Measurements from ENCODE around the gene LRRTM4. TPM values are rescaled to one million over a fixed set of nuclear protein-coding genes. Genes with fewer than 3 reads are reported as not detected.

LRRTM4 gene
- total RNA-seq, 1 experiment from 2014 or later, result not detected

DNA sequence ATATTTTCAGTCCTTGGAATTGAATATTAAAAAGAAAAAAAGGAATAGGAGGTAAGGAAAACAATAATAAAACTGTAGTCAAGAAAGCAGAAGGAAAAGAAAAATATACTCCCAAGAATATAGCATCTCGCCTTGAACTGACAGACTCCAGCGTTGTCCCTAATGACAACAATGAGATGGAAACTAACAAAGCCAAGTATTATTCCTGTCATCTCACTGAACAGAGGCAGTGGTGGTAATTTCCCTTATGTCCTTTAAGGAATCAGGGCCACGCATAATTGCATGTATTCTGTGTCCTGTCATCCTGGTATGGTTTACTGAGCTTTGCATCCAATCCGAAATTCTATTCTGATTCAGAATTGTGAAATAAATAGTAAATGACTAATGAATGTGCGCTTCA lies 158.9 kb downstream of the LRRTM4 start:
- TF ChIP-seq, protein P1, sequence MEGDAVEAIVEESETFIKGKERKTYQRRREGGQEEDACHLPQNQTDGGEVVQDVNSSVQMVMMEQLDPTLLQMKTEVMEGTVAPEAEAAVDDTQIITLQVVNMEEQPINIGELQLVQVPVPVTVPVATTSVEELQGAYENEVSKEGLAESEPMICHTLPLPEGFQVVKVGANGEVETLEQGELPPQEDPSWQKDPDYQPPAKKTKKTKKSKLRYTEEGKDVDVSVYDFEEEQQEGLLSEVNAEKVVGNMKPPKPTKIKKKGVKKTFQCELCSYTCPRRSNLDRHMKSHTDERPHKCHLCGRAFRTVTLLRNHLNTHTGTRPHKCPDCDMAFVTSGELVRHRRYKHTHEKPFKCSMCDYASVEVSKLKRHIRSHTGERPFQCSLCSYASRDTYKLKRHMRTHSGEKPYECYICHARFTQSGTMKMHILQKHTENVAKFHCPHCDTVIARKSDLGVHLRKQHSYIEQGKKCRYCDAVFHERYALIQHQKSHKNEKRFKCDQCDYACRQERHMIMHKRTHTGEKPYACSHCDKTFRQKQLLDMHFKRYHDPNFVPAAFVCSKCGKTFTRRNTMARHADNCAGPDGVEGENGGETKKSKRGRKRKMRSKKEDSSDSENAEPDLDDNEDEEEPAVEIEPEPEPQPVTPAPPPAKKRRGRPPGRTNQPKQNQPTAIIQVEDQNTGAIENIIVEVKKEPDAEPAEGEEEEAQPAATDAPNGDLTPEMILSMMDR (IDR thresholded peaks at IDR 0.05; ENCODE audit: unreplicated experiment), result no peak
- intact Hi-C loops (cut with micrococcal nuclease), result no loop called here
- H3K4me1 Mint-ChIP-seq (ENCODE audit: insufficient read depth, unreplicated experiment), result no peaks in the 10 kb centered on the region
- no peak overlapping the region for H3K27ac Mint-ChIP-seq (ENCODE audit: low read depth, unreplicated experiment)
- H3K9me3 Mint-ChIP-seq (ENCODE audit: unreplicated experiment), result no peaks in the 10 kb centered on the region
- no peaks in the 10 kb centered on the region for H3K36me3 Mint-ChIP-seq (ENCODE audit: insufficient read depth, unreplicated experiment)
- H3K4me3 Mint-ChIP-seq (ENCODE audit: unreplicated experiment), result no peak overlapping the region
- ChIA-PET CTCF (no interaction called here), POLR2A (no interaction called here)
- no peak for DNase-seq (ENCODE audit: unreplicated experiment)
- no TSS peak for BruUV-seq (replicated peaks)
- peaks cover 50% of the 10 kb centered on the region for H3K27me3 Mint-ChIP-seq (ENCODE audit: insufficient read depth, unreplicated experiment)

- DNase-seq (ENCODE audit: unreplicated experiment), result no peak
- intact Hi-C loops (cut with micrococcal nuclease), result no loop called here
- CTCF ChIA-PET, result no interaction called here
- H3K27ac Mint-ChIP-seq (ENCODE audit: low read depth, unreplicated experiment), result no peak overlapping the region
- H3K4me3 Mint-ChIP-seq (ENCODE audit: unreplicated experiment), result no peak overlapping the region
- no TSS peak for BruUV-seq (replicated peaks)
- H3K27me3 Mint-ChIP-seq (ENCODE audit: insufficient read depth, unreplicated experiment), result no peaks in the 10 kb centered on the region
- POLR2A ChIA-PET, result no interaction called here
- no peaks in the 10 kb centered on the region for H3K36me3 Mint-ChIP-seq (ENCODE audit: insufficient read depth, unreplicated experiment)
- TF ChIP-seq, protein P1 (IDR thresholded peaks at IDR 0.05; ENCODE audit: unreplicated experiment), result no peak
- no peaks in the 10 kb centered on the region for H3K4me1 Mint-ChIP-seq (ENCODE audit: insufficient read depth, unreplicated experiment)
- peaks cover 7% of the 10 kb centered on the region for H3K9me3 Mint-ChIP-seq (ENCODE audit: unreplicated experiment)
These were observed 173.4 kb downstream of the LRRTM4 start for GRCh38 chr2:77348821-77349220.

DNA sequence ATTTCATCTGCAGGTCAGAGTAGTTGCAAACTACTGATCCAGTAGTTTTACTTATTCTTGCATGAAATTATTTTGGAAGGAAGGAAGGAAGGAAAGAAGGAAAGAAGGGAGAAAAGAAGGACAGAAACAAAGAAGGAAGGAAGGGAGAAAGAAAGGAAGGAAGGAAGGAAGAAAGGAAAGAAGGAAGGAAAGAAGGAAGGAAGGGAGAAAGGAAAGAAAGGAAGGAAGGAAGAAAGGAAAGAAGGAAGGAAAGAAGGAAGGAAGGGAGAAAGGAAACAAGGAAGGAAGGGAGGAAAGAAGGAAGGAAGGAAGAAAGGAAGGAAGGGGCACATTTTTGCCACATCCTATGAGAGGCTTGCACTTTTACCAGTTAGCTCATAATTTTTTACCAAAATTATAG lies 186.2 kb downstream of the LRRTM4 start:
- TF ChIP-seq, protein P1 (IDR thresholded peaks at IDR 0.05; ENCODE audit: unreplicated experiment), result no peak
- Mint-ChIP-seq H3K4me1 (ENCODE audit: insufficient read depth, unreplicated experiment) (no peaks in the 10 kb centered on the region), H3K27me3 (ENCODE audit: insufficient read depth, unreplicated experiment) (no peaks in the 10 kb centered on the region), H3K27ac (ENCODE audit: low read depth, unreplicated experiment) (no peak overlapping the region), H3K36me3 (ENCODE audit: insufficient read depth, unreplicated experiment) (no peaks in the 10 kb centered on the region), H3K9me3 (ENCODE audit: unreplicated experiment) (peaks cover 16% of the 10 kb centered on the region), H3K4me3 (ENCODE audit: unreplicated experiment) (no peak overlapping the region)
- intact Hi-C loops (cut with micrococcal nuclease), result no loop called here
- no peak for DNase-seq (ENCODE audit: unreplicated experiment)
- ChIA-PET POLR2A (no interaction called here), CTCF (no interaction called here)
- BruUV-seq (replicated peaks), result no TSS peak

DNA sequence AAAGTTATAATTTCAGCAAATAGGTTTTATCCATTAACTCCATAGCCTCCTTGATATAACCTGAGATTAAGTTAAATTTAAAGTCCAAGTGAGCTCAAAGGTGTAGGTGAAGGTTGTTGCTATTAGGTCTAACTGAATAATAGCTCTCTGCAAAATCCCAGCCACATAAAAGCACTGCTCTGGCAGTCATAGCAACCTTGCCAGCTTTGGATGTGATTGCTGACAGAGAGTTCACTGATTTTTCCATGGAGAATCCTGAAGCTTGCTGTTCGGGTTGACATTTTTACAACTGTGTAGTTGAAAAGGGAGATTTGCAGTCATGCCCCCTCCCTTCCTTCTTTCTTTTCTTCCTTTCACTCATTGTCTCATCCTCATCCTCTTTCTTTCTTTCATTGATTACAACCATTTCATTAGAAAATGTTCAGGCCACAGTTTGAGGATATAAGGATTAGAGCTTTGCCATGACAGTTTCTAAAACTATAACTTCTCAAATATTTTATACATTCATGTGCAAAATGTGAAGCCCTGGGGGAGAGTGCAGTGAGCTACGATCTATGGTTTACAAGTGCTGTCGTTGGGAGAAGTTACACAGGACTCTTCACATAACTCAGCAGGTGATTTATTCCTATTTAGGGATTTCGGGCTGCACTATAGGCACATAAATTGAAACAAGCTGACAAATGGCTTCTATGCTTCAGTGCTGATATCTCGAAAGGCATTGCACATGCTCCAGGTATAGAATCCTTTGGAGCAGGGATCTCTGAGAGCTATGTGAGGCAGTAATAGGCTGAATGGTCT lies 193.8 kb downstream of the LRRTM4 start:
- Mint-ChIP-seq H3K27me3 (ENCODE audit: insufficient read depth, unreplicated experiment) (peaks cover 61% of the 10 kb centered on the region), H3K27ac (ENCODE audit: low read depth, unreplicated experiment) (no peak overlapping the region)

More for the DNA sequence above, 193.8 kb downstream of the LRRTM4 start:
- BruUV-seq (replicated peaks), result no TSS peak
- intact Hi-C loops (cut with micrococcal nuclease), result no loop called here
- no peak overlapping the region for H3K4me3 Mint-ChIP-seq (ENCODE audit: unreplicated experiment)
- H3K36me3 Mint-ChIP-seq (ENCODE audit: insufficient read depth, unreplicated experiment), result no peaks in the 10 kb centered on the region
- H3K9me3 Mint-ChIP-seq (ENCODE audit: unreplicated experiment), result peaks cover 5% of the 10 kb centered on the region
- TF ChIP-seq, protein P1 (IDR thresholded peaks at IDR 0.05; ENCODE audit: unreplicated experiment), result no peak
- CTCF ChIA-PET, result interaction anchor here (0.6 to 1.5 kb wide), 3 partner anchors 22 to 375 kb away, joined by 3 to 4 read pairs (median 4); no protein-coding TSS in a partner anchor
- no peak for DNase-seq (ENCODE audit: unreplicated experiment)
- POLR2A ChIA-PET, result no interaction called here
- no peaks in the 10 kb centered on the region for H3K4me1 Mint-ChIP-seq (ENCODE audit: insufficient read depth, unreplicated experiment)
